DLD1 (cell line): ENCODE measurements around the gene PALMD.

Experiments used
- in situ Hi-C: cut with HindIII; loops from 2 replicates; pipeline ENCODE4 v1.10.0; 2017; ENCODE audit warnings: low sequenced_read_pairs

The PALMD gene

DNA sequence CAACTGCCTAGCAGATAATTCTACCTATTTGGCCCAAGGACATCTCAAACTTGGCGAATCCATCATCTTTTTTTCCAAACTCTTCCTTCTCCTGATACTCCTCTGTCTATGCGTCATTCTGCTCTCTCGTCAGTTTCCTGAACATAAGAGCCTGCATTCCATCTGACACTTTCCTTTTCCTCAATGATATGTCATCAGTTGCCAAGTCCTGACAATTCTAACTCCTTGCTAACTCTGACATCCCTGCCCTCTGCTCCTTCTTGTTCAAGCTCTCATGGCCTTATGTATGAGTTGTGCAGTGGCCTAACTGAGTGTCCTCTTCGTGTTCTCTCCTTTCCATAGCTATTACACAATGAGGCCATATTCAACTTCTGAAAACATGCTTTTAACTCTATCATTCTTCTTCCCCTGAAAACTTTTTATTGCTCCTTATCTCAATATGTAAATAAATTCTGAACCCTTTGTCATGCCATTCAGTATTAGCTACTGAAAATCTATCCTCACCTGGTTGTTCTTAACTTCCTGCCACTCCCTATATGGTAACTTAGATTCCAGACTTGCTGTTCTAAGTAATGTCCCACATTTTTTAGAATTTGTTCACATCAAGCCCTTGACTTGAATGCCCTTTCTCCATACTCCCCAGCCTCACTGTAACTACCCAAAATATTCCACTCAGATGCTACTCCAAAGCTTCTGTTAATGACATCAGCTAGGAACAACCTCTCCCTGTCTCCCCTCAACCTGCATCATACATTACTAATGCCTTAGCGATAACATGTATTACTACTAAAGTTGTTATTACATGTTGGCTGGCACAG, 11.5 kb downstream of the PALMD start:
- in situ Hi-C loops = no loop called here

DNA sequence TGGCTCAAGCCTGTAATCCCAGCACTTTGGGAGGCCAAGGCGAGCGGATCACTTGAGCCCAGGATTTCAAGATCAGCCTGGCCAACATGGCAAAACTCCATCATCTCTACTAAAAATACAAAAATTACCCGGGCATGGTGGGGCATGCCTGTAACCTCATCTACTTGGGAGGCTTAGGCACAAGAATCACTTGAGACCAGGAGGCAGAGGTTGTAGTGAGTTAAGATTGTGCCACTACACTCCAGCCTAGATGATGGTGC, 12.0 kb downstream of the PALMD start:
- in situ Hi-C loops = no loop called here

GRCh38 chr1:99659755-99660210, 13.9 kb downstream of the PALMD start:
- in situ Hi-C loops = no loop called here

GRCh38 chr1:99660496-99660895, 14.6 kb downstream of the PALMD start:
- in situ Hi-C loops = no loop called here

DNA sequence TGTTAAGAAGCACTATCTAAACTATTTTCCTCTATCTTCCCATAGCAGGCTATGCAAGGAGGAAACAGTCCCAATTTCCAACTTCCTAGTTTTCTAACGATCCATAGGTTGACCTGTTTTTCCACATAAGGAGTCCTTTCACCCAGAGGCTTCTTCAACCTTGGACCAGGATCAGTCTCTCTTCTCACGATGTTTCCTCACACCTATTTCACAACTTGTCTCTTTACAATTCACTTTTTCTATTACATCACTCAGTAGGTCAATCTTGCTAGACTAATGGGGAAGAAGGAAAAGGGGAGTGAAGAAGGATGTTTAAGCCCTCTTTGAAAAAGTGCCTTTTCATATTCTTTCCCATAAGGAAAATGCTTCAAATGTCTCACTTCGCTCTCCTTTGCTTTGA, 15.9 kb downstream of the PALMD start:
- in situ Hi-C loops = no loop called here

DNA sequence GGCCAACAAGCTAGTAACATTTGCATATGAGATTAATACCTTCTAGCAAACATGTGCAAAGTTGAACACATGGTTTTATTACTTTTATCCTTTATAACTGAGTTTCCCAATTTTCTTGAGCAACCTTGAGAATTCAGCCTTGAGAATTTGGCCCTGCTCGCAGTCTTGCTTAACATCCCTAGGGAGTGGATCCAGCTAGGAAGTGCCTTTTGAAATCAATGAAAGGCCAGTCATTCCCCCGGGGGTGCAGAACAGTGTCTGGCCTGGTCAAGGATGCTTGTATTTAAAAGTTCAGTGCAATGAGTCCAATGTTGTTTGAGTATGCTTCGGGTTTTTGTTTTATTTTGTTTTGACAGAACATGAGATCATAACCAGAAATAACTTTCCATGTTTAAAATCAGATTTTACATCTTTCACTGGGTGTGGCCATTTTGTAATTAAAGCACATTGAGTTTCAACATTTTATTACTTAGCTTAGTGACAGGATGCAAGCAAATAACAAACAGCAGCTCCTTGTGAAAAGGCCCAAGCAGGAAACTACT, 16.7 kb downstream of the PALMD start:
- in situ Hi-C loops = no loop called here

DNA sequence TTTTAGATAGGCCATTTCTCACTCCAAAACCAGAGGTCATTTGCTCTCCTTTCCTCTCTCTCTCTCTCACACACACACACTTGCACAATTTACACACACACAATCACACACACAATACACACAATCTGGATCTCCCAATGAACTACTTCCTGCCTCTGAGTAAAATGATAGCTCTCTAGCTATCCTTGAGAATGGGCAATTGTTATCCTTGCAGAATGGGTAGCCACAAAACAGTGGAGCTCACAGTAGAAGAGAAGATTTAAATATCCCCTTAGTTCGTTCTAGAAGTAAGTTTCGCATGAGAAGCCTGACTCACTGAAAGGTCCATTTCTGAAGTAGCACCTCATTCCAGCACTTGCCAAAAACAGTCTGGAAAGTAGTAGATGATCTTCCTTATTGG, 17.6 kb downstream of the PALMD start:
- in situ Hi-C loops = no loop called here

- in situ Hi-C loops = no loop called here
These were observed 19.3 kb downstream of the PALMD start for GRCh38 chr1:99665212-99665611.

DNA sequence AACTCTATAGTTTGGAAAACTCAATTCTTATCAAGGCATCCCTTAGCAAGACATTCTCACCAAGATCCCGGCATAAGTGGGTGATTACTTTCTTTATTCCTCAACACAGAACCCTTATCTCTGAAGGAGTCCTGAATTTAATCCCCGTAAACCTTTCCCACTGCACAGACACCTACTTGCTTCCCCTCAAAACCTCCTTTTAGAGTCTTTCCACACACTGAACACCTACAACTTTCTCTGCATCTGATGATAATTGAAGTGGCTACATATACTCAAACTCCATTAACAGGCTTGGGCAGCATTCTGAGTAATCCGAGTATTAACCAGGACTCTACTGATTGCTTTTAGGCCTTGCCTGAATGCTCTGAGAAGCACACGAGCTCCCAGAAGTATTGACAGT, 23.5 kb downstream of the PALMD start:
- in situ Hi-C loops = no loop called here

GRCh38 chr1:99669821-99670220, 23.9 kb downstream of the PALMD start:
- in situ Hi-C loops = no loop called here

DNA sequence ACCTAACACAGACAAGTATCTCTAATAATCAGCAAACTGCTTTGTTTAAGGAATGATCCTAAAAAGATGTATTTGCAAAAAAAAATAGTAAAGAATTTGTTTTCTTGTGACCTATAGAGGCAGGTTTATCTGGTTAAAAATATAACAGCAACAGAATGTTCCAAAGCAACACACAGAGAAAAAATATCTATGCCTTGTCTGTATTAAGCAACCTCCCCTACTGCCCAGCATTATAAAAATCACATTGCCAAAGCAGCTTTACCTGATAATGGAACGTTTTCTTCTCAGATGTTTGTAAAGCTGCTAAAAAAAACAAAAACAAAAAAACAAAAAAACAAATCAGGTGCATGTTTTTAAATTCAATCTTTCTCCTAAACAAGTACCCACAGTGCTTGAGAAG, 24.7 kb downstream of the PALMD start:
- in situ Hi-C loops = no loop called here

DNA sequence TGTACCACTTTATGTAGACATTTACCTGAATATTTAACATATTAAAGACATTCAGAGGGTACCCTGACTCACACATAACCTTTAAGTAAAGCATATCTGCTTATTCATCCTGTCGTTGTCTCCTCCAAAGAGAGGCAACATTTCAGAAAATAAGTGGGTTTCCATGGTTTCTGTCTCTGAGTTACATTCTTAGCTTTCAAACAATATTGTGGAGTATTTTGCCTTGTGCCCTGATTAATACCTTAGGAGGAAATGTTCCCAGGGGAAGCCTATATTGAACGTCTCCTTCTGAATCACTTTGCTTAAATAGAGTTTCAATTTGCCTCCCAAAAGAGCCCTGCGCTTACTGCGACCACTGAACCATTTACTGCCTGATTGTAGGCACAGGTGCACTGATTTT, 26.1 kb downstream of the PALMD start:
- in situ Hi-C loops = no loop called here

GRCh38 chr1:99672530-99673213, 26.8 kb downstream of the PALMD start:
- in situ Hi-C loops = no loop called here

DNA sequence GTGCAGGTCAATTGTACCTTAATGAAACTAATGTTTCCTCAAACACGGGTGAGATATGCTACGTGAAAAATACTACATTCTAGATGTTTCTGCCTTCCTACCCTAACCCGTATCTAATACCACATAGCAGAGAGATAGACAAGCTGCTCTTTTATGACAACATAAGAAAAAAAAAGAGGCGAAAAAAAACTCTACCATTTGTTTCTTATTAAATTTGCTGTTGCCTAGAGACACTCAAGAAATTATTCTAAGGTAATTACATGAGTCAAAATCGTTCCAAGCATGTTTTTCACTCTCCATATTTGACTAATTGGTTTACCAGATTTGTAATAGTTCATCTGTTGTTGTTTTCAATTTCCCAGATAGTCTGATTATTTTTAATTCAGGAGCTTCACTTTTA, 27.4 kb downstream of the PALMD start:
- in situ Hi-C loops = no loop called here

- in situ Hi-C loops = no loop called here
These were observed 28.5 kb downstream of the PALMD start for GRCh38 chr1:99674115-99675064.

DNA sequence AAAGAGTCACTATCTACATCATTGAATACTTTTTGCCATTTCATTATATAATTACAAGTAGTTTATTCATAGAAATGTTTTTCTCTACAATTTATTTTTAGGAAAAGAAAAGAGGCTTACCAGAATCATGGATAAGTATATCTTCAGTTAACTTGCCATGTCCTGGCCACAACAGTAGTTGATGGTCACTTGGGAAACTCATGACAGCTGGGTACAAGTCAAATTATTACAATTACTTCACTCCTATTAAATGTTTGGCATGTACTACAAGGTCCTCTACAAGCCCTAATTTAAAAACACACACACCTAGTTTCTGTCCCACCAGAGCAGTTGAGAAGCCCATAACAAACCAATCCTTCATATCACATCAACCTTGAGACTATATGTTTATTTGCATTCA, 29.4 kb downstream of the PALMD start:
- in situ Hi-C loops = no loop called here

DNA sequence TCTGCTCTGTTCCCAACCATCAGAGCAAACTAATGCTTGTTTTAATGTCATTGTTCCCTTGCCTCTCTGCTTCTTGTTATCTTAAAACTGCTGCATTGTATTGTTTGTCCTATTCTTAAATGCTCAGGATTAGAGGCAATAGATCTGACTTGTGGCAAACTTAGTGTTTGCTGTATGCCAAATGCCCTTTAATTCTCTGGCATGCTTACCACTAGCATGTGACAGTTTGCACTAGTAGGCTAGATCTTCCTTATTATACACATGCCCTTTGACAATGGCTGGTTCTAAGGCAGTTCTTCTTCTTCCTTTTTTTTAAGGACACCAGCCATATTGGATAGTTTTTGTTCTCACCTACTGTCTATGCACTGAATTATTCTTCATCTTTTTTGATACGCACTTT, 30.1 kb downstream of the PALMD start:
- in situ Hi-C loops = no loop called here

DNA sequence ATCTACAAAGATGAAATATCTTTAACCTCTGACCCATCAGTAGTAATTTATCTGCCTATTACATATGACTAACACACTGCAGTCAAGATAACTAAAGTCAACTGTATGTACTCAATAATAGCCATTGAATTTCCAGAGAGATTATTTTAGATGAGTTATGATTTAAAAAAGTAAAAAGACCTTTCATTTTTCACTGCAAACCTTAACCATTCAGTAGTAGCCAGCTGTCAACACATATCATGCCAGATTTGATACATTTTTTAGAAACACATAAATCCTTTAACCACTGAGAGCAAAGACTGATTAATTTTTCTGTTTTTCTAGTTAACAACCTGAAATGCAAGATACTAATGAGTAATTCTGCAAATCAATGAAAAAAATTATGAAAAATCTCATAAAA, 31.0 kb downstream of the PALMD start:
- in situ Hi-C loops = no loop called here

- in situ Hi-C loops = no loop called here
These were observed 31.5 kb downstream of the PALMD start for GRCh38 chr1:99677416-99677815.

- in situ Hi-C loops = no loop called here
These were observed 34.4 kb downstream of the PALMD start for GRCh38 chr1:99680270-99680669.

GRCh38 chr1:99681583-99681982, 35.7 kb downstream of the PALMD start:
- in situ Hi-C loops = no loop called here
